ENCODE measurements around the gene MELTF.

The MELTF gene

DNA sequence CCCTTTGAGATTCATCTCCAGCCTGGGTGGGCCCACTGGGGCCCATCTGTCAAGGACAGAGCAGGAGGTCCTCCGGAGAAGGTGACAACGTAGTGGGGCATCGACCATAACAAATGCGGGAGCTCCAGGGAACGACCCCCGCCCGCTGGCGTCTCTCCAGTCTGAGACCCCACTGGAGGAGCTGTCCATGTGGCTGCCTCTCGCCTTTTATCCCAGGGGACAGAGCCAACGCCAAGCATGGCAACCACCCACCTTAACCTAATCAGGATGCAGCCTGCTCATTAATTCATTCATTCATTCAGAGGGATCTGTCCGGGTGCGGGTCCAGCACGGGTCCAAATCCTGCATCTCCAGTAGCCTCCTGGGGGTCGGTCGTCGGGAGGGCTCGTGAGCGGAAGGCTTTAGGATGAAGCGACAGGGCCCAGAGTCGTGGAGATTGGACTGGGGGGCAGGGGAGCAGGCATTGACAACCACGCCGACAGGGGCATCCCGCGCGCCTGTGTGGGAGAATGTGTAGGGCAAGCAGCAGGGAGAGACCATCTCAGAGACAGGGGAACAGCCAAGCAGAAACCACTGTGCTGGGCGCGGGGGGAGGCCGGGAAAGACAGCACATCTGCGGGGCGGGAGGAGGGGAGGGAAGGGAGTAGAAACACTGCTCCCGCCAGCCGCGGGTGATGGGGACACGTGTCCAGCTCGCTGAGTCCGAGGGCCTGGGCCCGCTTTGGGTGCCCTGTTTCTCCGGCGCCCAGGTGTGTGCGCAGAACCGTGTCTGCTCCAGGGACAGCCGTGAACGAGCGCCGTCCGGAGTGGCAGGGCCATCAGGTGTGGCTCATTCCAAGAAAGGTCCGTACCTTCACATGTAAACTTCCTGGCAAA is 62.9 kb downstream of the MELTF start:
- no peaks in the 10 kb centered on the region for H3K36me3 ChIP-seq
- H3K9me3 ChIP-seq (ENCODE audit: severe bottlenecking), result no peaks in the 10 kb centered on the region
- no peak for DNase-seq
- H3K4me3 ChIP-seq (ENCODE audit: low read depth, low read length), result no peak overlapping the region
- TF ChIP-seq, protein P1, sequence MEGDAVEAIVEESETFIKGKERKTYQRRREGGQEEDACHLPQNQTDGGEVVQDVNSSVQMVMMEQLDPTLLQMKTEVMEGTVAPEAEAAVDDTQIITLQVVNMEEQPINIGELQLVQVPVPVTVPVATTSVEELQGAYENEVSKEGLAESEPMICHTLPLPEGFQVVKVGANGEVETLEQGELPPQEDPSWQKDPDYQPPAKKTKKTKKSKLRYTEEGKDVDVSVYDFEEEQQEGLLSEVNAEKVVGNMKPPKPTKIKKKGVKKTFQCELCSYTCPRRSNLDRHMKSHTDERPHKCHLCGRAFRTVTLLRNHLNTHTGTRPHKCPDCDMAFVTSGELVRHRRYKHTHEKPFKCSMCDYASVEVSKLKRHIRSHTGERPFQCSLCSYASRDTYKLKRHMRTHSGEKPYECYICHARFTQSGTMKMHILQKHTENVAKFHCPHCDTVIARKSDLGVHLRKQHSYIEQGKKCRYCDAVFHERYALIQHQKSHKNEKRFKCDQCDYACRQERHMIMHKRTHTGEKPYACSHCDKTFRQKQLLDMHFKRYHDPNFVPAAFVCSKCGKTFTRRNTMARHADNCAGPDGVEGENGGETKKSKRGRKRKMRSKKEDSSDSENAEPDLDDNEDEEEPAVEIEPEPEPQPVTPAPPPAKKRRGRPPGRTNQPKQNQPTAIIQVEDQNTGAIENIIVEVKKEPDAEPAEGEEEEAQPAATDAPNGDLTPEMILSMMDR (IDR thresholded peaks at IDR 0.05; ENCODE audit: low read depth, low read length), result no peak
- no peaks in the 10 kb centered on the region for H3K27me3 ChIP-seq (ENCODE audit: insufficient read depth, low read depth, severe bottlenecking)
- H3K27ac ChIP-seq, result no peak overlapping the region

DNA sequence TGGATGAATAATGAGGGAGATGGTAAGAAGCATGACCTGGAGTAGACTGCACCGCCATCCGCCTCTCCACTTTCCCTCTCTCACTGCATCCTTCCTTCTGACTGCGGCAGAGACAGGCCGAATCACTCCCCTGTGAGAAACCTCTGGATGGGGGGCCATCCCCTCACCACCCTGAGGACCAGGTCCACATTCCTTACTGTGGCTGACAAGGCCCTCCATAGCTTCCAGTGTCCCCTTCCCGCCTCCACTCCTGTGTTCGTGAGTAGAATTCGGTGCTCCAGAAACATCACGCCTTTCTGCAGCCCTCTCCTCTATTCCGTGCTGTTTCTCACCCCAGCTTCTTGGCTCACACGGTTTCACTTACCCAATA is 63.8 kb downstream of the MELTF start:
- Histone ChIP-seq H3K9me3 (ENCODE audit: severe bottlenecking) (no peaks in the 10 kb centered on the region), H3K27me3 (ENCODE audit: insufficient read depth, low read depth, severe bottlenecking) (no peaks in the 10 kb centered on the region), H3K36me3 (no peaks in the 10 kb centered on the region), H3K4me3 (ENCODE audit: low read depth, low read length) (no peak overlapping the region), H3K27ac (no peak overlapping the region)
- no peak for DNase-seq
- TF ChIP-seq, protein P1 (IDR thresholded peaks at IDR 0.05; ENCODE audit: low read depth, low read length), result no peak

- H3K27me3 ChIP-seq (ENCODE audit: insufficient read depth, low read depth, severe bottlenecking), result no peaks in the 10 kb centered on the region
- TF ChIP-seq, protein P1 (IDR thresholded peaks at IDR 0.05; ENCODE audit: low read depth, low read length), result no peak
- no peak overlapping the region for H3K4me3 ChIP-seq (ENCODE audit: low read depth, low read length)
- no peak overlapping the region for H3K27ac ChIP-seq
- no peaks in the 10 kb centered on the region for H3K36me3 ChIP-seq
- no peaks in the 10 kb centered on the region for H3K9me3 ChIP-seq (ENCODE audit: severe bottlenecking)
- no peak for DNase-seq
Measured at GRCh38 chr3:196965112-196965803, 64.4 kb downstream of the MELTF start.

GRCh38 chr3:196963631-196963953 is 66.0 kb downstream of the MELTF start:
- H3K4me3 ChIP-seq (ENCODE audit: low read depth, low read length), result no peak overlapping the region
- no peaks in the 10 kb centered on the region for H3K36me3 ChIP-seq
- TF ChIP-seq, protein P1 (IDR thresholded peaks at IDR 0.05; ENCODE audit: low read depth, low read length), result no peak
- no peak overlapping the region for H3K27ac ChIP-seq
- H3K27me3 ChIP-seq (ENCODE audit: insufficient read depth, low read depth, severe bottlenecking), result no peaks in the 10 kb centered on the region
- no peaks in the 10 kb centered on the region for H3K9me3 ChIP-seq (ENCODE audit: severe bottlenecking)
- DNase-seq, result no peak

DNA sequence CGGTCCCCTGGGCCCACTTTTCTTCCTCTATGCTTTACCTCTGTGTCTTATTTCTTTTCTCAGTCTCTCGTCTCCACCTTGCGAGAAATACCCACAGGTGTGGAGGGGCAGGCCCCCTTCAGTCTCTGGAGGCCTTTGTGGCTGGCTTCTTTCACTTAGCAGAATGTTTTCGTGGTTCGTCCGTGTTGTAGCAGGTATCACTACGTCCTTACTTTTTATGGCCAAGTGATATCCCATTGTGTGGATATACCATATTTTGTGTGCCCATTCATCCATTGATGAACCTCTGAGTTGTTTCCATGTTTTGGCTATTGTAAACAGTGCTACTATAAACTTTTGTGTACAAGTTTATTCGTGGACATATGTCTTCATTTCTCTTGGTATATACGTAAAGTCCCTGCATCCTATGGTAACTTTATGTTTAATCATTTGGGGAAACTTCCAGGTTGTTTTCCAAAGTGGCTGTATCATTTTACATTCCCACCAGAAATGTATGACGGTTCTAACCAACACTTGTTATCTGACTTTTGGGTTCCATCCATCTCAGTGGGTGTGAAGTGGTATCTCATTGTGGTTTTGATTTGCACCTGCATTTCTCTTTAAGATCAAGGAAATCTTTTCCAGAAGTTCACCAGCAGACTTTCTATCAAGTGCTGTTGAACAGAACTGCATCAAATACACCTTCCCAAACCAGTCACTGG is 66.5 kb downstream of the MELTF start:
- no peak for DNase-seq
- Histone ChIP-seq H3K9me3 (ENCODE audit: severe bottlenecking) (no peaks in the 10 kb centered on the region), H3K4me3 (ENCODE audit: low read depth, low read length) (no peak overlapping the region), H3K36me3 (no peaks in the 10 kb centered on the region), H3K27ac (no peak overlapping the region), H3K27me3 (ENCODE audit: insufficient read depth, low read depth, severe bottlenecking) (no peaks in the 10 kb centered on the region)
- TF ChIP-seq, protein P1 (IDR thresholded peaks at IDR 0.05; ENCODE audit: low read depth, low read length), result no peak

All from WERI-Rb-1 (cell line).